Mesothelial cell of epicardium (in vitro differentiated cells): ENCODE measurements around the gene EFNA4. TPM values are rescaled to one million over a fixed set of nuclear protein-coding genes. Genes with fewer than 3 reads are reported as not detected.

Source experiments
- DNase-seq, 2 experiments: peaks; one replicate each; pipeline ENCODE4 v3.0.0; 2021; ENCODE audit warnings: low spot score in 2 of 2; ENCODE audit not compliant: unreplicated experiment in 2 of 2
- H3K27ac Mint-ChIP-seq: 2 replicates; pipeline ENCODE4 v1.8.0; 2021; ENCODE audit warnings: mixed read lengths
- H3K27me3 Mint-ChIP-seq: 2 replicates; pipeline ENCODE4 v1.8.0; 2021; ENCODE audit warnings: low read depth, mixed read lengths
- H3K36me3 Mint-ChIP-seq: 2 replicates; pipeline ENCODE4 v1.8.0; 2021; ENCODE audit warnings: mixed read lengths
- H3K4me1 Mint-ChIP-seq: 2 replicates; pipeline ENCODE4 v1.8.0; 2021; ENCODE audit warnings: mixed read lengths
- H3K4me3 Mint-ChIP-seq: 2 replicates; pipeline ENCODE4 v1.8.0; 2021; ENCODE audit warnings: mild to moderate bottlenecking, moderate library complexity, mixed read lengths
- H3K9me3 Mint-ChIP-seq: 2 replicates; pipeline ENCODE4 v1.8.0; 2021; ENCODE audit warnings: mixed read lengths
- CTCF ChIP-seq: fragments of 200-600 bp; sonication (generic); IDR thresholded peaks from one replicate; pipeline ENCODE4 v1.5.0; 2021; ENCODE audit warnings: antibody characterized with exemption; ENCODE audit not compliant: unreplicated experiment
- total RNA-seq: library from RNA; stranded (reverse); gene quantifications from 3 replicates; pipeline ENCODE4 v1.2.1, GENCODE V29; 2021

Gene EFNA4
- total RNA-seq, 1 donor from 2014 or later = 31.2 TPM

- DNase-seq = no peak
- no peak for TF ChIP-seq CTCF
- no peak overlapping the region for H3K4me3 Mint-ChIP-seq
- no peak overlapping the region for H3K27ac Mint-ChIP-seq
- H3K36me3 Mint-ChIP-seq = peaks cover 2% of the 10 kb centered on the region
- H3K27me3 Mint-ChIP-seq = peaks cover 4% of the 10 kb centered on the region
- no peaks in the 10 kb centered on the region for H3K9me3 Mint-ChIP-seq
- peaks cover 14% of the 10 kb centered on the region for H3K4me1 Mint-ChIP-seq
These were observed 5.7 kb upstream of the EFNA4 start for GRCh38 chr1:155057788-155058211.

GRCh38 chr1:155060736-155061135, 2.8 kb upstream of the EFNA4 start:
- H3K27ac Mint-ChIP-seq = no peak overlapping the region
- peaks cover 2% of the 10 kb centered on the region for H3K36me3 Mint-ChIP-seq
- no peak for TF ChIP-seq CTCF
- H3K4me1 Mint-ChIP-seq = peaks cover 32% of the 10 kb centered on the region
- H3K27me3 Mint-ChIP-seq = peaks cover 2% of the 10 kb centered on the region
- no peaks in the 10 kb centered on the region for H3K9me3 Mint-ChIP-seq
- H3K4me3 Mint-ChIP-seq = no peak overlapping the region
- no peak for DNase-seq

GRCh38 chr1:155061381-155062150, 2.0 kb upstream of the EFNA4 start:
- Mint-ChIP-seq H3K4me3 (peak overlapping the region; percentile 46), H3K9me3 (no peaks in the 10 kb centered on the region), H3K27me3 (peaks cover 2% of the 10 kb centered on the region), H3K27ac (no peak overlapping the region), H3K36me3 (peaks cover under 1% of the 10 kb centered on the region), H3K4me1 (peaks cover 32% of the 10 kb centered on the region)
- TF ChIP-seq CTCF = peak; percentile 96
- peak; percentile 80 to 95 for DNase-seq

- Mint-ChIP-seq H3K36me3 (peaks cover 7% of the 10 kb centered on the region), H3K27me3 (peaks cover 2% of the 10 kb centered on the region), H3K9me3 (no peaks in the 10 kb centered on the region), H3K4me3 (peak overlapping the region; percentile 76), H3K27ac (no peak overlapping the region), H3K4me1 (peaks cover 32% of the 10 kb centered on the region)
- no peak for TF ChIP-seq CTCF
- no peak for DNase-seq
These were observed 1.3 kb upstream of the EFNA4 start for GRCh38 chr1:155062151-155062686.

GRCh38 chr1:155062702-155063411, 683 bp upstream of the EFNA4 start:
- Mint-ChIP-seq H3K36me3 (peaks cover 8% of the 10 kb centered on the region), H3K27ac (peak overlapping the region; percentile 70), H3K4me3 (peak overlapping the region; percentile 76), H3K27me3 (peaks cover 2% of the 10 kb centered on the region), H3K9me3 (no peaks in the 10 kb centered on the region), H3K4me1 (peaks cover 32% of the 10 kb centered on the region)
- DNase-seq = peak in 1 of 2 experiments; percentile 89
- peak; percentile 91 for TF ChIP-seq CTCF
